HG03103 (cell line): ENCODE data around the gene GAS2L1.

Source experiments
- ATAC-seq: cut with Tn5 transposase; IDR thresholded peaks from one replicate; pipeline ENCODE4 v1.9.1; 2021; ENCODE audit warnings: low read depth; ENCODE audit not compliant: unreplicated experiment

GAS2L1 gene

DNA sequence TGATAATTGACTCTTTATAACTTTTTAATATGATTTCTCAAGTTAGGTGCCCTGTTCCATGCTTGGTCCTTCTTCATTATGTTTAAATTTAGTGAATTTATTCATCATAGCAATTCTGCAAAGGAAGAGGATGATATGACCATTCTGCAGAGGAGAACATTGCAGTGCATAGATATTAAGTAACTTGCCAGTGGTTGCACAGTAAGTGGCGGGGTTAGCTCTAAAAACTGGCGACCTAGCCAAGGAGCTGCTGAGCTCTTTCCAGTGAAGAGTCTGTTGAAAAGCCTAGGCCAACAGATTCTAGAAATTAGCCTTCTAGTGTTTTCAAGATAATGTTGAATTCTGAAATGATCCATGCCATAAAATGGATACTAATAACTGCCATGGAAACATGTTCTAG, 33.8 kb upstream of the GAS2L1 start:
- no peak for ATAC-seq

GRCh38 chr22:29275167-29275566, 31.3 kb upstream of the GAS2L1 start:
- no peak for ATAC-seq

DNA sequence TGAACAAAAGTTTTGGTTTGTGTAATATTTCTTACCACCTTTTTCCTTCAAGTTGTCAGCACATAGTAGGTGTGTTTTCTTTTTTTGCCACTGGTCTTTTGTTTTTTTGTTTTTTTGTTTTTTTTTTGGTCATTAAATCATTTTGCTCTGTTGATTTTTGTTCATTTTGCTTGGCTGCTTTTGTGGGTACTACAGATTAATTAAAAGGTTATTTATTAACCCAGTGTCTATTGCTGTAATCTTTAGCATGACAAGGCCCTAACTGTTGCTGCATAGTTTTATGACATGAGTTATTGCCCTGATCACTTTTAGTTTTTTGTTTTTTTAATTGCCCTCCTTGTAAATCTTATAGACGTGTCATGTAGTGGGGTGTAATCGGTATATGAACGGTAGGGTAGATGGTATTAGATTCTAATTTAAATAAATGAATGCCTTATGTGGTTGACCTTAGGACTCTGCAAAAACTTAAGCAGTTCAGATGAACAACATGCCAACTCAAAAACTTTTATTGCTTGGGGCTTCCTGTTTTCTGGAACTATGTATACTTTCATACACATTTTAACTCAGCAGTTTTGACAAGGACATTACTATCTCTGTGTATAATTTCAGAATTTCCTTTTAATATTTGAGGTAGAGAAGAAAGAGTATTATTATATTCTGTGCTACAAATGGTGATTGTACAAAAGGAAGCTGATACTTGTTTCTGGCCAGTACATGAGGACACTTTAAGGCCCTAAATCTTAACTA, 30.5 kb upstream of the GAS2L1 start:
- no peak for ATAC-seq

- ATAC-seq: no peak
Observed at GRCh38 chr22:29277927-29278326, 28.5 kb upstream of the GAS2L1 start.

- ATAC-seq: no peak
Observed at GRCh38 chr22:29284196-29284595, 22.3 kb upstream of the GAS2L1 start.

- ATAC-seq: no peak
Observed at GRCh38 chr22:29288837-29289236, 17.6 kb upstream of the GAS2L1 start.

- no peak for ATAC-seq
Observed at GRCh38 chr22:29290061-29290460, 16.4 kb upstream of the GAS2L1 start.

GRCh38 chr22:29291215-29291614, 15.2 kb upstream of the GAS2L1 start:
- no peak for ATAC-seq

DNA sequence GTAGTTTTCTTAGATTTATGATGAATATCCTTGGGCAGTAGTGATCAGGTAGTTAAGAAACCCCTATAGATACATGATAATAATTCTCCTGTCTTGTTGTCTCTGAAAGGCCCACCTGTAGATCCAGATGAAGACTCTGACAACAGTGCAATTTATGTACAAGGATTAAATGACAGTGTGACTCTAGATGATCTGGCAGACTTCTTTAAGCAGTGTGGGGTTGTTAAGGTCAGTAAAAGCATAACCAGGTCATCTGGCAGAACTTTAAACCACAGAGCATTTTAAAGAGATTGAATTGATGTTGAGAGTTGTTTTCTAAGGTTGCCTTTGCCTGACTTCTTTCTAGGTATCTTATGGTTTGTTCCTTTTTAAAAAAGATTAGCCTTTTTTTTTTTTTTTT, 14.1 kb upstream of the GAS2L1 start:
- ATAC-seq: no peak

DNA sequence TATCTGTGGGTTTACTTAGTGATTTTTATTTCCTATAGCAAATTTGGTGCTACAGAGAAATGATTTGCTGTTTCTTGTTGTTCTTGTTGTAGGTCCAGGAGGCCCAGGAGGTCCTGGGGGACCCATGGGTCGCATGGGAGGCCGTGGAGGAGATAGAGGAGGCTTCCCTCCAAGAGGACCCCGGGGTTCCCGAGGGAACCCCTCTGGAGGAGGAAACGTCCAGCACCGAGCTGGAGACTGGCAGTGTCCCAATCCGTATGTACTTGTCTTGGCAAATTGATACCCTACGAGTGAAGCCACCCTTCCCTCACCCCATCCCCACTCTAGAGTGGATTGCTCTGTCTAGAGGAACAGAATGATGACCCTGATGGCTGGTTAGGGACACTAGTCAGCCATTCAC, 7.8 kb upstream of the GAS2L1 start:
- ATAC-seq: no peak

GRCh38 chr22:29299136-29299900, 7.1 kb upstream of the GAS2L1 start:
- no peak for ATAC-seq

- no peak for ATAC-seq
Observed at GRCh38 chr22:29300467-29300806, 6.0 kb upstream of the GAS2L1 start.

DNA sequence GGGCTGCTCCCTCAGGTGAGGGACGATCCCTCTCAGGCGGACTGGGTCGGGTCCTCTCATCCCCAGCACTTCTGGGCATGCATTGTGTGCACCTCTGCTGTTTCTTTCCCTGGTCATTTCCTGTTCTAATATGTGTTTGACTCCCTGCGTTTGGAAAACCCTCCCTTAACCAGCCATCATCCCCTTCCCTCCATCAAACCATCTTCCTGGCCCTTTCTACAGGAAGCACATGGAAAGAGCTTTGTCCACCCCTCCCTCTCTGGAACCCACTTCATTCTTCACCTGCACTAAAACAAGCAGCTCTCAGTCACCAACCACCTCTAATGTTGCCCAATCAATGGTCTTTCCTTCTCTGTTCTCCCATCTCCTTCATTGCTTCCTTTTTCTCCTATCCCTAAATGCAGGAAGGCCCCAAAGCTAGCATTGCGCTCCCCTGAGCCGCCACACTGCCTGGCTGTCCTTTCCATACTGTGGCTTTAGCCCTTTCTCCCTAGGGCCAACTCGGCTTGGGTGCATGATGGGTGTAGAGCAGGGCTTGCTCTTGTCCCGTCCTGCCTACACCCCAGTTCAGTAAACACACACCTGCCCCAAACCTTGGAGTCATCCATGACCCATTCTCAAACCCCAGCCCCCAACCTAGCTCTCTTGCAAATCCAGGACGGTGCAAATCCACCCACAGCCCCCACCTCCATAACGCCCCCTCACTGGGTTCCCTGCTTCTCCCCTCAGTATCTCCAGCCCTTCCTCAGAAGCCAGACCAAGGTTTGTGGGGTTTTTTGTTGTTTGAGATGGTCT, 5.4 kb upstream of the GAS2L1 start:
- ATAC-seq: no peak

DNA sequence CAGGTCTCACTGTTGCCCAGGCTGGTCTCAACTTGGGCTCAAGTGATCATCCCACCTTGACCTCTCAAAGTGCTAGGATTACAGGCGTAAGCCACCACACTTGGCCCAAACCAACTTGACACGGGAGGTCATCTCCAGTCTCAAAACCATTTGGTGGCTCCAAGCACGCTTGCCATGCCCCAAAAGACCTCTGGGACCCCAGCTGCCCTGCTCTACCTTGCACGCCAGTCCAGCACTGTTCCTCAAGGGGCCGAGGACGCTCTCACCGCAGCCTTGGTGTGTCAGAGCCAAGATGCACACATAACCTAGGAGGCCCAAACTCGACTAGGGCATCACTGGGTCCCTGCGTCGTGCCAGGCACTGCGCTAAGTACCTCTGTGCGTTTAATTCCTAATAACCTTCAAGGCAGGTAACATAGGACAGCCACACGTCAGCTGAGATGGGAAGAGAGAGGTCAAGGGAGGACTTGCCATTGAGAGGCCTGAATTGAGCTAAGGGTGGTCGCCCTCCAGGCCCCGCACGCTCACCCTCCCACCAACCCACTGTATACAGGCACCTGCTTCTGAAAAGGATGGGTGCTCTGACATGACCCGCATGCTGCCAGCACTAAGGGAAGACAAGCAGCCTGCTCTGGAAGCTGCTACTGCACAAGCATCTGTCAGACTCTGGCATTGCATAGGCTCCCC, 4.6 kb upstream of the GAS2L1 start:
- ATAC-seq: no peak

GRCh38 chr22:29302402-29302680, 4.1 kb upstream of the GAS2L1 start:
- no peak for ATAC-seq

DNA sequence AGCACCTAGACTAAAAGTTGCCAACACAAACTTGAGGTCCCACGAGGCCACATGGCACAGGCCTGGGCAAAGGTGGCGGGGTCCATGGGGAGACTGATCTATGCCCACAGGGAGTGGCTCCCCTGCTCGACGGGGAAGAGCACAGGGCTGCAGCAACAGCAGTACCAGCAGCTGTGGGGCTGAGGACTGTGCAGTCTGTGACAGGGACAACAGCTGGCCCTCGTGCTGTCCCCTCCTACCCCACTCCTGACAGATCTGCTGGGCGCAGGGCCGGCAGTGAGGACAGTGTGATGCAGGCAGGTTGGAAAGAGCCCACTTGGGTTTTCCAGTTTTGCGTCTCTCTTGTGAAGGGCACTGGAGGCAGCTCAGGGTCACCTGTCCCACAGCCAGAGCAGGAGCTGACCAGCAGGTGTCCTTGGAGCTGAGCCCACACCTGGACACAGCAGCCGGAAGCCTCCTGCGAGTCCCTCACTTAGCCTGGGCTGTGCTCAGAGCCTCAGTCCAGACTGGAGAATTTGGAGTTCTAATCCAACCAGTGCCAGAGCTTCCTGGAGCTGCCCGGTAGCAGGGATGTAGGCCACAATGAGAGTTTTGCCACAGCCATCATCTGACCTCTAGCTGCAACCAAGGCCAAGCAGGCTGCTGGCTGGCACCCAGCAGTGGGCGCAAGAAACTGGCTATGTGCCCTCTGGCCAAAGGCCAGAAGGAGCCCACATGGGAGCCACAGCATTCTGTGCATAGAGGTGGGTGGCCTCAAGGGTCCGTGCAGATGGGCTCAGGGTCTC, 3.6 kb upstream of the GAS2L1 start:
- ATAC-seq: no peak

DNA sequence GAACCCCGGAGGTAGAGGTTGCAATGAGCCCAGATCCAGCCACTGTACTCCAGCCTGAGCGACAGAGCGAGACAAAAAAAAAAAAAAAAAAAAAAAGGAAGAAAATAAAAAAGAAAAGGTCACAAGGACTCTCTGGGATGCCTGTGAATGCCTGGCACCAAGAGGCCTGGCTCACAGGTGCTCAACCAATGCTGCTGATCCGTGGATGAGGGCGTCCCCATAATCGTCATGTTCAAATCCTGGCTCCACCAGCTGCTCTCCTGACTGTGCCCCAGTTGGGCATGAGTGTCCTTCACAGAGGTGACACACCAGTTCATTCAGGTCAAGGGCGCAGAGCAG, 645 bp upstream of the GAS2L1 start:
- ATAC-seq: no peak

- no peak for ATAC-seq
Observed at GRCh38 chr22:29306835-29307595, 565 bp downstream of the GAS2L1 start.

- no peak for ATAC-seq
Observed at GRCh38 chr22:29307596-29308147, 1.2 kb downstream of the GAS2L1 start.
